H1 (cell line): ENCODE data around the gene LINGO4. TPM values are rescaled to one million over a fixed set of nuclear protein-coding genes. Genes with fewer than 3 reads are reported as not detected.

Experiments used
- EP300 ChIP-seq, 2 experiments: IDR thresholded peaks; 1 replicate in 1 of 2; 2 replicates in 1 of 2; pipeline ENCODE4 v1.6.1; 2011 to 2012; ENCODE audit warnings: low read depth in 2 of 2, low read length in 2 of 2, mild to moderate bottlenecking in 2 of 2, borderline replicate concordance in 1 of 2, inconsistent platforms in 1 of 2, moderate library complexity in 1 of 2
- POU5F1 ChIP-seq: IDR thresholded peaks from 2 replicates; pipeline ENCODE4 v1.6.1; 2011; ENCODE audit warnings: low read depth, mild to moderate bottlenecking, low read length, moderate library complexity
- SIX5 ChIP-seq: IDR thresholded peaks from 2 replicates; pipeline ENCODE4 v1.6.1; 2011; ENCODE audit warnings: mild to moderate bottlenecking, low read depth, low read length
- polyA plus RNA-seq, 7 experiments: library from polyadenylated mRNA; depleted of rRNA in 3 of 7; stranded (reverse) in 5 of 7; unstranded in 2 of 7; fragments of >200 nt in 5 of 7; fragments of 200-250 nt in 2 of 7; gene quantifications; 1 replicate in 5 of 7; 2 replicates in 1 of 7; 4 replicates in 1 of 7; pipeline versions ENCODE4 v1.2.1 to v1.2.3, GENCODE V29; 2011 to 2013; ENCODE audit warnings: missing spikeins in 2 of 7, mixed read lengths in 2 of 7
- total RNA-seq: library from RNA; stranded (reverse); fragmentation: NEBNext Ultra II Directional; extraction: Animal tissue kit (Norgen Biotek cat#: 25700); gene quantifications from 2 replicates; pipeline ENCODE4 v1.2.1, GENCODE V29; 2021

Gene LINGO4
- total and polyA plus RNA-seq, 2 of the 8 experiments (the other 6 are each of a cell fraction or from before 2014, with no cell fraction given): 0.03 TPM; not detected in 1

GRCh38 chr1:151832318-151832980, 27.2 kb upstream of the LINGO4 start (continued):
- TF ChIP-seq POU5F1 (no peak), SIX5 (no peak), EP300 (IDR thresholded peaks at IDR 0.05; ENCODE audit: borderline replicate concordance in 1 of 2, low read depth in 2 of 2, low read length in 2 of 2) (no peak)
- TF ChIP-seq, all 59 proteins: peak for 0
